GM18508 (cell line): Measurements from ENCODE around the gene SPAG9.
"Not testable (repeated sequence)": the region's sequence is repeated elsewhere in the genome, so short reads cannot be mapped to it uniquely, and the experiment has no call there.

Experiments
- ATAC-seq: cut with Tn5 transposase; IDR thresholded peaks from one replicate; pipeline ENCODE4 v1.9.1; 2021; ENCODE audit warnings: moderate number of reproducible peaks; ENCODE audit not compliant: insufficient read depth, unreplicated experiment

SPAG9 gene

DNA sequence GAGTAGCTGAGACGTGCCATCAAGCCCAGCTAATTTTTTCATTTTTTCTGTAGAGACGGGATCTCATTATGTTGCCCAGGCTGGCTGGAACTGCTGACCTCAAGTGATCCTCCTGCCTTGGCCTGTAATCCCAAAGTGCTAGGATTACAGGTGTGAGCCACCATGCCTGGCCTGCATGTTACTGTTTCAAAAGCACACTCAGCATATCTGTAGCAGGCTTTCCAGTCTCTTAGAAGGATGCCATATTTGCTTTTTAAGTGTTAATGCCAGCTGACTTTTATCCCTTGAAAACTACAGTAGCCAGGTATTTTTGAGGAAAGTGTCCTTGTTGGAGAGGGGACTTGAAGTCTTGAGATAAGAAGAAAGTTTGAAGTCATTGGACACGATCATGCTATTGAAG, 15.3 kb upstream of the SPAG9 start:
- no peak for ATAC-seq

DNA sequence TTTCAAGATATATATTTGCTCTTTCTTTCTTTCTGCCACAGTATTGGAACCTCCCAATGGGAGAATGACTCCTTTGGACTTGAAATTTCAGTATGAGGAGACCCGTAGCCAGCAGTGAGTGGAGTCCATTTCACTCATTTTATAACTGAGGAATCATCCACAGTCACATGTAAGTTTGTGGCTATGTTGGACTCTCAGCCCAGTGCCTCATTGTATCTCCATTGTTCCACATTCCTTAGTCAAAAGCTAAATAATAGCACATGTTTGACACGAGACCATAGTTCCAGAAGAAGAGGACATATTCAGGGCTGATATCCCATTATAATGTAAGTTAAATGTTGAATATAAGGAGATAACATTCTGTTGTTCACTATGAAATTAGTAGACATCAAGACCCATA, 12.7 kb upstream of the SPAG9 start:
- no peak for ATAC-seq

DNA sequence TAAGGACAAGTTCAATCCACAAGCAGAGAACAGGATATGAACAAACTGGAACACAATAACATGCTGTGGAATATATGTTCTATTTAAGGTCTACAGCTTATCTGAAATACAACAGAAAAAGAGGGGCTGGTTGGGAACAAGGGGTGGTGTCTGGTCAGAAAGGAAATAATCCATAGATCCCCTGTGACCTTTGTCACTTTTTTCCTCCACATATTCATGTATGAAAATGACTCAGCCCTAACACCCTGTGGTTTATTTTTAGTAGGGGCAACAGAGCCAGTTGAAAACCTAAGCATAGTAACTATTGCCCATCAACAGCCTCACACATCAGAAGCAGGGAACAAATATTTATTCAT, 12.3 kb upstream of the SPAG9 start:
- ATAC-seq: no peak

DNA sequence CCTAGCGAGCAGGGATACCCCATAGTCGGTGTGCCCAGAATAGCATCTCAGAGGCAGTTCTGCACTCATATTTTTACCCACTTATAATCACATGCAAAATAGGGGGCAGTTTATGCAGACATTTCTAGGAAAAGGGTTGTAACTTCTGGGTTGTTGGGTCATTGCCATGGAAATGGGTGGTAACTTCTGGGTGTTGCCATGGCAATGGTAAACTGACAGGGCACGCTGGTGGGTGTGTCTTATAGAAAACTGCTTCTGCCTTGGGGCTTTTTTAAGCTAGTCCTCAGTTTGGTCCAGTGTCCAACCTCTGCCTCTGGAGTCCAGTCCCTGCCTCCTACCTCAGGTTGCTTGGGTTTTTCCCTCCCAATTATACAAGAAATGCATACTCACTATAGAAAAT, 7.4 kb upstream of the SPAG9 start:
- ATAC-seq: no peak

DNA sequence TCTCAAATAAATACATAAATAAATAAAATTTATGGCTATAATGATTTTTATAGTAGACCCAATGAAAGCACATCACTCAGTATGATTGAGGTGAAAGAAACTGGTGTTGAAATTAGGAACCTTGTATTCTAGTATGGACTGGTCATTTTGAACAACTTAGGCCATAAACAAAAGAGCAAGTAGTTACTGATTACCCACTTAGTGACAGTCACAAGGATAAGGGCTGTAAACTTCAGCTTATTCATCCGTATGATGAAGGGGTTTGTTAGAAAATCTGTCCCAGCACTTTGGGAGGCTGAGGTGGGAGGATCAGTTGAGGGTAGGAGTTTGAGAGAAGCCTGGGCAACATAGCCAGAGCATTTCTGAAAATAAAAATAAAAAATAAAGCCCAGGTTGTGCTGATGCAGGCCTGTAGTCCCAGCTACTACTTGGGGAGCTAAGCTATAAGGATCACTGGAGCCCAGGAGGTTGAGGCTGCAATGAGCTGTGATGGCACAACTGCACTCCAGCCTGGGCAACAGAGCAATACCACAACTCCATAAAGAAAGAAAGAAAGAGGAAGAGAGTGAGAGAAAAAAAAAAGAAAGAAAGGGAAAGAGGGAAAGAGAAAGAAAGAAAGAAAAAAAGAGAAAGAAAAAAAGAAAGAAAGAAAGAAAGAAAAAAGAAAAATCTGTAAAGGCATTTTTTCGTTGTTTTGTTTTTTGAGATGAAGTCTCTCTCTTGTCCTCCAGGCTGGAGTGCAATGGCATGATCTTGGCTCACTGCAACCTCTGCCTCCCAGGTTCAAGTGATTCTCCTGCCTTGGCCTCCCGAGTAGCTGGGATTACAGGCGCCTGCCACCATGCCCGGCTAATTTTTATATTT, 4.2 kb upstream of the SPAG9 start:
- ATAC-seq: no peak

DNA sequence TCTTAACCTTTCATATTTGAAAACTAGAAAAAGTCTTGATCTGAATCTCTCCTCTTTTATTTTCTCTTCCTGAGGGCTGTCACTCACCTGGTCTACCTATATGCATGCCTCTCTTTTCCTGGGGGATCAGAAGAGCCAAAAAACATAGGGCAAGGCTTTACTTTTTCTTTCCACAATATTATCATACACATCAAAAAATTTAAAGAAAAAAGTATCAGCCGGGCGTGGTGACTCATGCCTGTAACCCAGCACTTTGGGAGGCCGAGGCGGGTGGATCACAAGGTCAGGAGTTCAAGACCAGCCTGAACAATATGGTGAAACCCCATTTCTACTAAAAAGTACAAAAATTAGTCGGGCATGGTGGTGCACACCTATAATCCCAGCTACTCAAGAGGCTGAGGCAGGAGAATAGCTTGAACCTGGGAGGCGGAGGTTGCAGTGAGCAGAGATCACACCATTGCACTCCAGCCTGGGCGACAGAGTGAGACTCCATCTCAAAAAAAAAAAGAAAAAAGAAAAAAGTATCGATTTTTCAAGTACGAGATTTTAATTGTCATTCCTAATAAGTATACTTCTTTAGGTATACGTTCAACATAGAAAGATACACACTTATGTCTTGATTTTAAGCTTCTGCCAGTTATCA, 1.9 kb upstream of the SPAG9 start:
- ATAC-seq: not testable (repeated sequence)

DNA sequence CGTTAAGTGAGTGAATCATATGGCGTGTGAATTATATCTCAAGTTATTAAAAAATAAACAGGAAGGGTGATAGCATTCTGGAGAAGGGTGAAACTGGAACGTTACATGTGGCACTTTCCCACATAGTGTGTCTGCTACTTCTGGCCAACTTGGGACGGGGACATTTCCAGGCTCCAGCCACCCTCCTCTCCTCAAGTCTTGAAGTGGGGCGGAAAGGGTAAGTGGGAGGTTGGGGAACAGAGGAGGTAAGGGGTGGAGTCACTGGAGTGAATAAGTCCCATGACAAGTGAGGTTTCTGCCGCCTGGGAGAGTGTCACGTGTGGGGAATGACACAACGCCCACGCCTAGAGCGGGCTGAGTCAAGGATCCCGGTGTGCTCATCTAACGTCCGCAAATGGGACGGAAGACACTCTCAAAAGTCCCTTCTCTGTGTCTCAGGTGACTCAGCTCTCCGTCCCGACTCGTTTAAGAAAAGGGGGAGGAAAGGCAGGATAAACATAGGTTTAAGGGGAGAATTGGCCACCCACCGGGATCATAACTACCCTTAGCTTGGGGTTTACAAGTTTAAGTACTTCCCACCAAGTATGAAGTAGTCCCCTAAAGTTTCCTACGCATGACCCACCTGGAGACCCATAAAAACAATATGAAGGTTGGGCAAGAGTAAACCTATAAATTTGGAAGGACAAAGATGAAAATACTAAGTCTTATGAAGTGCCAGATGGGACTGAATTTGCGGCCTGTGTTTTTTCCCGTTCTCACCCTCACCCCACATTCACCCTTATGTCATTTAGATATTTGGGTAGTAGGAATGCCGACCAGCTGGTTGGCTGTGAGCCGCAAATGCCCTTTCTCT, 1.2 kb upstream of the SPAG9 start:
- ATAC-seq: no peak

DNA sequence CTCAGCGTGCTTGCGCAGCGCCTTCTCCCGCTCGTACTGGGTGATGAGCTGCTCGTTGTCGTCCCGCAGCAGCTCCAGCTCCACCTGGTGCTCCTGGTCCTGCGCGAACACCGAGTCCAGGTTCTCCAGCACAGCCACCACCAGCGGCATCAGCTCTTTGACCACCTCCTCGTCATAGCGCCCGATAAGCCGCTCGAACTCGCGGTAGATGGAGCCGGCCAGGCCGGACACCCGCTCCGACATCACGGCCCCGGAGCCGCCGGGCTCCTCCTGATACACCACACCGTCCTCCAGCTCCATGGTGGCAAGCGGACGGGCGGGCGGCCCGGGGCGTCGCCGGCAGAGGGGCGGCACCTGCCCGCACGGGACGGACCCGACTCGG, 320 bp downstream of the SPAG9 start:
- ATAC-seq: no peak

DNA sequence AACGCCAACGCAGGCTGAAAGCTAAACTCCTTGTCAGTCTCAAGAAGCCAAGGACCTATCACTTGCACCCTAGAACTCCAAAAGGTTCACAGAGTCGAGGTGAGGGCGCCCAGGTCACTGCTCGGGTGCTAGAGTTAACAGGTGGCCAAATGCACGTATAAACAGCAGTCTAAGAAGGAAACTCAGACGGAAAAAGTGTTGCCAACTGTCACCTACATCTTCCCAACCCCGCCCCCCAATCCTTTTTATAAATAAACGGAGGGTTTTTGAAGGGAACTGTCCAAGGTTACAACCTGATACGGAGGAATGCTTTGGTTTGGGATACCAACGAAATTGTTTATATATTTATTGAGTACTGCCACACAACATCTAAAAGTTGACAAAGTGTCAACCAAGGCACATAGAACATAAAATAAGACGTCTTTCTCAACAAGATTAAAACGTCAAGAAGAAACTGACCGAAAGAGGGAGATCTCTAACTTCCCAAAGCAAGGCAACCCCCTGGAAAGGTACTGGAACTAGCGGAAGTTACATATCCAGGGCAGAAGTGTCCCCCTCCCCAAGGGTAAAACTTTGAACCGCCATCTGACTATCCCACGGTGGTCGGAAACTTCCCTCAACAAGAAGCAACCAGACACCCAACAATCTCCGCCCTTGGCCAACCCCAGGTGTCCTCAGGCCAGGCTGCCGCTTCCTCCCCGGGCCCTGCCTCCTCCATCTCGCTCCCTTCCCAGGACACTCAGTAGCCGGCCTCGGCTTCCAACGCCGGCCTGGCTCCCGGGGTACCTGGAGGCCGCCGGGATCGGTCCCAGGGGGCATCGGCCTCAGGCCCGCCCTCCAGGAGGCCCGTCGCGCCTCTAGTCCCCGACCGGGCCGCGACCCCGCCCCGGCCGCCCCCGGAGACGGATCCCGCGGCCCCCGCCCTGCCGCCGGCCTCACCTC, 982 bp downstream of the SPAG9 start:
- no peak for ATAC-seq

DNA sequence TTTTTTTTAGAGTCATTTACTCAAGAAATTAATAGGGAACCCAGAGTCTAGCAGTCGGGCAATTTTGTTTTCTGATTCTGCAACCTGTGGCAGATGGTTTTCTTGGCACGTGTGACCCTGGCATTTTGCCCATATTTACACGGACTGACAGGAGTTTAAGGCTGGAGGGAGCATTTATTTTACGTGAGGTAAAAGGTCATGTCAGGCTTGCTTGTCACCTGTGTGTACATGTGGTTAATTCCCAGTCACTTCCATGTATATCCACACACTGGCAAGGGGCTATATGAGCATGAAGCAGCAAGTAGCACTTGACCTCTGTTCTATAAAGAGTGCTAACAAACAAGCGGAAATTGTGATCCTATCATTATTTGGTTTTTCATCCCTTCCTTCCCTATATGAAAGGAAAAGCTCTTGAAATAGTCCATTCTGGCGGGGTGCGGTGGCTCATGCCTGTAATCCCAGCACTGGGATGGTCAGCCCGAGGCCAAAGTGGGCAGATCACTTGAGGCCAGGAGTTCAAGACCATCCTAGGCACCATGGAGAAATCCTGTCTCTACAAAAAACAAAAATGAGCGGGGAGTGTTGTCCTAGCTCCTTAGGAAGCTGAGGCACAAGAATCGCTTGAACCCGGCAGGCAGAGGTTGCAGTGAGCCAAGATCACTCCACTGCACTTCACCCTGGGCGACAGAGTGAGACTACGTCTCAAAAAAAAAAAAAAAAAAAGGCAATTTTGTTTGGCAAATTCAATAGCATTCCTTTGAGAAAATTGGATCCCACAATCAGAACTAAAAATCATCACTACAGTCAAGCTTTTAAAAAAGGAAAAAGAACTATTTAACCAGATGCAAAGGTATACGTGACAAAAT, 2.1 kb downstream of the SPAG9 start:
- ATAC-seq: no peak

DNA sequence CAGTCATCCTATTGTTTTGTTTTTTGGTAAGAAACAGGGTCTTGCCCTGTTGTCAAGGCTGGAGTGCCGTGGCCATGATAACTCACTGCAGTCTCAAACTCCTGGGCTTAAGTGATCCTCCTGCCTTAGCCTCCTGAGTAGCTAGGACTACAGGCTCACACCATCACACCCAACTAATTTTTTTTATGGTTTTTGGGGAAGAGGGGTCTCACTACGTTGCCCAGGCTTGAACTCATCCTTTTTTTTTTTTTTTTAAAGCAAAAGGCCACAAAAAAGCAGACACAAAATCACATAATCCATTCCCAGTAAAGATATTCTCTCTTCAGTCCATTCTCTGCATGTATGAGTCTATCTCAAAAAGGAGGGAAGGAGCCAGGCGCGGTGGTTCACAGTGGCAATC, 5.5 kb downstream of the SPAG9 start:
- no peak for ATAC-seq

DNA sequence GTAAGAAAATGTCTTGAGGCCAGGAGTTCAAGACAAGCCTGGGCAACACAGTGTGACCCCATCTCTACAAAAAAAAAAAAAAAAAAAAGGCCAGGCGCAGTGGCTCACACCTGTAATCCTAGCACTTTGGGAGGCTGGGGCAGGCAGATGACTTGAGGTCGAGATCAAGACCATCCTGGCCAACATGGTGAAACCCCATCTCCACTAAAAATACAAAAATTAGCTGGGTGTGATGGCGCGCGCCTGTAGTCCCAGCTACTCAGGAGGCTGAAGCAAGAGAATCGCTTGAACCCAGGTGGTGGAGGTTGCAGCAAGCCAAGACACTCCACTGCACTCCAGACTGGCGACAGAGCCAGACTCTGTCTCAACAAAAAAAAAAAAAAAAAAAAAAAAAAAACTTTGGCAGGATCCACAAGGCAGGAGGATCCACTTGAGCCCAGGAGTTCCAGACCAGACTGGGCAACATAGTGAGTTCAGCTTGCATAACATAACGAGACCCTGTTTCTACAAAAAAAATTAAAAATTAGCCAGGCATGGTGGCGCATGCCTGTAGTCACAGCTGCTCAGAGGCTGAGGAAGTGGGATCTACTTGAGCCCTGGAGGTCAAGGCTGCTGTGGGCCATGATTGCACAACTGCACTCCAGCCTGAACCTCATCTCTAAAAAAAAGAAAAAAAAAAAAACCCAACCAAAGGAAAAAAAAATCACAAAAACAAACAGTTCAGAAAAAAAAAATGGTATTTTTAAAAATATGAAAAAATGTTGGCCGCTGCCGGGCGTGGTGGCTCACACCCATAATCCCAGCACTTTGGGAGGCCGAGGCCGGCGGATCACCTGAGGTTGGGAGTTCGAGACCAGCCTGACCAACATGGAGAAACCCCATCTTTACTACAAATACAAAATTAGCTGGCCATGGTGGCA, 8.1 kb downstream of the SPAG9 start:
- not testable (repeated sequence) for ATAC-seq

DNA sequence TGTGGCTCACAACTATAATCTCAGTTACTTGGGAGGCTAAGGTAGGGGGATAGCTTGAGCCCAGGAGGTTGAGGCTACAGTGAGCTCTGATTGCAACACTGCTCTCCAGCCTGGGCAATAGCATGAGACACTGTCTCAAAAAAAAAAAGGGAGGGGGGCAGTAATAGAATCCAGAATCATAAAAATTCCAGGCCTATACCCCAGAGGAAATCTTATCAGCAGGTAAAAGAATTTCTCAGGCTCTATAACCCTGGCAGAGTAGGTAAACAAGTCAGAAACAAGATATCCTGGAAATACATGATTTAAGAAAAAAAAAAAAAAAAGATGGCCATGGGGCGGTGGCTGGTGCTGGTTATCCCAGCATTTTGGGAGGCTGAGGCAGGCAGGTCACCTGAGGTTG, 12.9 kb downstream of the SPAG9 start:
- no peak for ATAC-seq

DNA sequence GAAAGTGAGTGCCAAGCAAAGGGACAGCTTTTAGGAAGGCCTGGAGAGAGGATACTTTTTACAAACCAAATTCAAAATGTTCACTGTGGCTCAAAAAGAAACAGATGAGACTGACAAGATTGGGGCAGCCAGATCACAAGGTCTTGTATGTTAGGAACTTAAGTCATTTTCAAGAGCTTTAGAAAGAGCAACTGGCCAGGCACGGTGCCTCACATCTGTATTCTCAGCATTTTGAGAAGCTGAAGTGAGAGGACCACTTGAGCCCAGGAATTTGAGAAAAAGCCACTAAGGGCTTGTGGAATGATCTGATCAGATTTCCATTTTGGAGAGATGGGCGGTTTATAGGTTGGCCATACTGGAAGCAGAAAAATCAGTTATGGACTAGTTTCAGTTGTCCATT, 17.2 kb downstream of the SPAG9 start:
- ATAC-seq: no peak

DNA sequence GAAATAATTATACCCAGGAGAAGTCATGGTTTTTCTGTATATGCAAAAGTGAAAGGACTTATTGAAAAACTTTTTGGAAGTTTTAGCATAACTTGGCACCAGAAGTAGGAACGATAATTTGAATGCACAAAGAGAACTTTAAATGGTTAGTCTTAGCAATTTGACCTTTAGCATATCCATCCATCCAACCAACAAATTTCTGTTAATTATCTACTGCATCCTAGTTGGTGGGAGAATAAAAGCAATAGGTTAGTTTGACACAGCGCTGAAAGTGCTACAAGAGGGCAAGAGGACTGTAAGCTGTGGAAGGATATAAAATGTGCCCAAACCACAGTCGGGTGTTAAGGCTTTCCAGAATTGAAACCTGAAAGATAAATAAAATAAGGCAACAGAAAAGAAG, 17.6 kb downstream of the SPAG9 start:
- no peak for ATAC-seq

DNA sequence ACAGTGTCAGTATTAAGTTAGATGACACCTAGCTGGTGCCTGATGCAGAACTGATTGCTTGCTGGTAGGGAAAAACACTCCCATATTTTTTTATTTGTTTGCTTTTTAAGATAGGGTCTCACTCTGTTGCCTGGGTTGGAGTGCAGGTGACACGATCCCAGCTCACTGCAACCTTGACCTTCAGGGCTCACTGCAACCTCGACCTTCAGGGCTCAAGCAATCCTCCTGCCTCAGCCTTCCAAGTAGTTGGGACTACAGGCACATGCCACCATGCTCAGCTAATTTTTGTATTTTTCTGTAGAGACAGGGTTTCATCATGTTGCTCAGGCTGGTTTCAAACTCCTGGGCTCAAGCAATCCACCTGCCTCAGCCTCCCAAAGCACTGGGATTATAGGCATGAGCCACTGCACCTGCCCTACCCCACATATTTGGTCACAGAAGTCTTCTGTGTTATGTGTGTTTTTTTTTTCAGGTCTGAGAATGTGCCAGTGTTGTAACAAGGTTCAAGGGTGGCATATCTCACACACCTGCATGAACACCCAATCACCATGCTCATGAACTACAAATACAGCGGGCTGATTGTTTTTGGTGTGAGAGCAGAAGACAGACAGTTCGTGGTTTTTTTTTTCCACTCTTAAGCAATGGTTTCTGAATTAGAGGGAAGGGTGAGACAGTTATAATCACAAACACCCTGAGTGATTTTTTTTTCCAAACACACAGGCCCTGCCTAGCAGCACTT, 22.8 kb downstream of the SPAG9 start:
- no peak for ATAC-seq

DNA sequence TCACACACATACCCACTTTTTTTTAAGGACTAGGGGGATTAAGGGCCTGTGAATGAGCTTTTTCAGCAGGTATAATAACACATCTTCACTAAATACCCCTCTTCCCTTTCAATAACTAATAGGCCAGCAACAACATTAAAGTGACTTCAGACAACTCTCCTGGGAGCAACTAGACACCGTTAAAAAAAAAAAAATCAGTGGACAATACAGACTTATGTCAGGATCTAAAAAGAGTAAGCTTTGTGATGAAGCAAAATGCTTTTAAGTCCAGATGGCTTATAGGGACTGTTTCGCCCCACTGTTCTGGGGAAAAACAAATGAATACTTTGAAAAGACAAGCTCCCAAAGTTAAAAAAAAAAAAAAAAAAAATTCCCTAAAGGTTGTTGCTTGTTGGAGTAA, 29.0 kb downstream of the SPAG9 start:
- ATAC-seq: no peak
